DMS79 (cell line): Measurements from ENCODE around the gene HYAL3.
"Not testable (repeated sequence)": the region's sequence is repeated elsewhere in the genome, so short reads cannot be mapped to it uniquely, and the experiment has no call there.

Source experiments
- DNase-seq: peaks from one replicate; lab custom pipeline; 2025; lab: John Stamatoyannopoulos, UW

The HYAL3 gene

GRCh38 chr3:50314816-50315215 is 15.6 kb upstream of the HYAL3 start:
- DNase-seq = no peak

GRCh38 chr3:50314342-50314741 is 15.1 kb upstream of the HYAL3 start:
- DNase-seq = no peak

- not testable (repeated sequence) for DNase-seq
Observed at GRCh38 chr3:50312041-50312440, 12.8 kb upstream of the HYAL3 start.

GRCh38 chr3:50304601-50305000 is 5.4 kb upstream of the HYAL3 start:
- DNase-seq = no peak

- DNase-seq = no peak
Observed at GRCh38 chr3:50303013-50303815, 4.0 kb upstream of the HYAL3 start, which contains the start of gene HYAL1. Gene HYAL1, minus strand, starts transcription at chr3:50303574. Its CDS starts 618 bp downstream, at chr3:50302956.

GRCh38 chr3:50302095-50303012 is 3.1 kb upstream of the HYAL3 start:
- DNase-seq = no peak

- DNase-seq = no peak
Observed at GRCh38 chr3:50300681-50301254, 1.6 kb upstream of the HYAL3 start.

DNA sequence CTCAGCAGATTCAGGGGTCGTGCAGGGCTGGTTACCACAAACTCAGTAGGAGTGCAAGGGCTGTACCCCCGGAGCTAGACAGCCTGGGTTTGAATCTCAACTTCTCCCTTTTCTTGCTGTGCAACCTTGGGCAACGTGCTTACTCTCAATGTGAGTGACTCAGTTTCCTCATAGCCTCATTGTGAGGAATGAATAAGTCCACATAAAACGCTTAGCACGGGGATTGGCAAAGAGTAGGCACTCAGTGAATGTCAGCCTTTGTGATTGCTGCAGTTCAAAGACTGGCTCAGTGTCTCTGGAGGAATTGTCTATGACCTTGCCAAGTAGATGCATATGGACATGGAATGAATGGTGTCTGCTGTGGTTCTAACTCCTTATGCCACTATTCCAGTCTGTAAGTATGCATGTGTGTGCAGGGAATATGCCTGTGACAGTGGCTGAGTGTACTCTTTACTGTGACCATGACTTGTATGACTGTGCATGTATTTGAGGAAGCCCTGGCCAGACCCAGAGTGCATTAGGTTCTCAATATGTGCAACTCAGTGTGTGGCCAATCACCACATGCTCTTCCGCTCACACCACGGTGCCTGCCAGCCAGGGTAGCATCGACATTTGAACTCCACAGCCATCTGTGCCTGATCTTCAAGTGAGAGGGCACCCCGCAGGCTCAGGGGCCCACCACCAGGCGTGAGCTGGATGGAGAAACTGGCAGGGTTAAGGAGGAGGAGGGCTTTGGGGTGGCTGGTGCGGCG is 900 bp upstream of the HYAL3 start:
- DNase-seq = no peak

DNA sequence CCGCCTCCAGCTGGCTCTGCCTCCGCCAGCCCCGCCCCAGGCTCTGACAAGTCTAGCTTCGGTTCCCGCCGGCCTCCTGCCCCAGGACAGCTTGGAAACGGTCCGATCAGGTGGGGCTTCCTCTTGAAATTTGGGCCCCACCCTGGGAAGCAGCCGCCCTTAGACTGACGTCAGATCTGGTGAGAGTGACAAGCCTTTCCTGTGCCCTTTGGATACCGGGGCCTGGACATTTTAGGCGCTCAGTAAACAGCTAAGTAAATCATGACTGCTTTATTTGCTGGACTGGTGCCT is 378 bp upstream of the HYAL3 start:
- no peak for DNase-seq

DNA sequence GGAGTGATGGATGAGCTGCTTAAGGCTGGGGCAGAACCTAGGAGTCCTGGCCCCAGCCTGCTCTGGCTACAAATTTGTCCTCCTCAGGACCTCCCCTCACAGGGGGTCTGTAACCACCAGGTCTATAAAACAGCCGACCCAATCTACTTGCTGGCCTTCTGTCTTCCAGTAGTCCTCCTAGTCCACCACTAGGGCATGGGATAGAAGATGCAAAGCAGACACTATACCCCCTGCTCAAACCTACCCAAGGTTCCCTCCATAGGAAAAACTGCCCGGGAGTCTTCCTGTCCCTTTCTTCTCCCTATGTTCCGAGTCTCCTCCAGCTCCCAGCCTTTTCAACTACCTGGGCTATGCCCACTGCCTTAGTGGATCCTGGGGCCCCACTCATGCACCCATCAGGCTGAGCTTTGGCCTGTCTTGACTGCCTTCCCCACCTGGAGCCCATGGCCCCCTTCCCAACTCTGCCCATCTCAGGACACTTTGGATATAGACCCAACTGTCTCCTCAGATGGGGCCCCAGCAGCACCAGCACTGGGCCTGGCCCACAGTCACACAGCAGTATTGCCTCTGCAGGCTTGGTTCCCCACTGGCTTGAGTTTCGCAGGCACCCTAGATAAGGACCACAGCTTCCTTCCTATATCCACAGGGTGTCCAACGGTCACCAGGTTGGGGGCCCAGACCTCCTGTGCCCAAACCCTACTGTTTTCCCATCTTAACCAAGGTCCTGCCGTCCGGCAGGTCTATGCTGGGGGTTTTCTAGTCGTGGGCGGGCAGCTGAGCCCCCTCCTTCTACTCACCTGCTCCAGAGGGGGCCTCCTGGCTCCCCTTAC is 1.1 kb downstream of the HYAL3 start:
- no peak for DNase-seq

DNA sequence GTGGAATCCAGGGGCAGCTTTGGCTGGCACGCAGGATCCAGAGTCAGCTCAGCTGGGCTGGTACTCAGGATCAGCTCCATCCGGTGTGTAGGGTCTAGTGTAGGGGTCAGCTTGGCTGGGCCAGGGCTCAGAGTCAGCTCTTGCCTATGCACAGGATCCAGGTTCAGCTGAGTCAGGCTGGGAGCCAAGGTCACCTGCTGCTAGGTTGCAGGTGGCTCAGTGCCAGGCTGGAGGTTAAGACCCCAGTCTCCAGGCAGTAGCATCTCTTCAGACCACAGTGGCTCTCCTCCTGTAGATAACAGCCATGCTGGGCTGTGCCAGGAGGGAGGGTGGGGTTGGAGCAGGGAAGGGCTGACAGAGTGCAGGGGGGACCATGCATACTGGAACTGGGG is 1.8 kb downstream of the HYAL3 start:
- no peak for DNase-seq

DNA sequence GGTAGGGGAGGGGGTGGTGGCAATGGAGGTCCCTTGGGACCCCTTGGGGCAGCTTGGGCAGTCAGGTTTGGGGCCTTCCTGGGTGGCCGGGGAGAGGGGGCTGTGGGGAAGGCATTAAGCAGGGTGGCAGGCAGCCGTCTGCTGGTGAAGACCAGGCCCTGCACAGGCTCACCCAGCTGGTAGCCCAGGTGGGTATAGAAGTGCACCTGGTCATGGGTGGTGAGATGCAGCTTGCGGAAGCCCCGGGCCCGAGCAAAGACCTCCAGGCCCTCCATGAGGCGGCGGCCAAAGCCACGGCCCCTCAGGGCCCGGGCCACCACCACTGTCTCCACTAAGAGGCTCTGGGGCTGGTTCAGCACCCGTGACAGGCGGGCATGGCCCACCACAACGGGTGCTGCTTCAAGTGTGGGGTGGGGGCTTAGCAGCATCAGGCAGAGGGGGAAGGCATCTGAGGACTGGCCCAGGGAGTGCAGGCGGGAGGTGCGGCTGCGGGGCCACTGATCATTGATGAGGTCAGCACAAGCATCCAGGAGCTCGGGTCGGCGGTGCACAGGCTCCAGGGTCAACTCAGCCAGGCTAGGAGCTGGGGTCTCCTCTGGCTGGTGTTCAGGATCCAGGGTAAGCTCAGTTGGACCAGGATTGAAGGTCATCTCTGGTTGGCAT is 2.4 kb downstream of the HYAL3 start:
- no peak for DNase-seq

DNA sequence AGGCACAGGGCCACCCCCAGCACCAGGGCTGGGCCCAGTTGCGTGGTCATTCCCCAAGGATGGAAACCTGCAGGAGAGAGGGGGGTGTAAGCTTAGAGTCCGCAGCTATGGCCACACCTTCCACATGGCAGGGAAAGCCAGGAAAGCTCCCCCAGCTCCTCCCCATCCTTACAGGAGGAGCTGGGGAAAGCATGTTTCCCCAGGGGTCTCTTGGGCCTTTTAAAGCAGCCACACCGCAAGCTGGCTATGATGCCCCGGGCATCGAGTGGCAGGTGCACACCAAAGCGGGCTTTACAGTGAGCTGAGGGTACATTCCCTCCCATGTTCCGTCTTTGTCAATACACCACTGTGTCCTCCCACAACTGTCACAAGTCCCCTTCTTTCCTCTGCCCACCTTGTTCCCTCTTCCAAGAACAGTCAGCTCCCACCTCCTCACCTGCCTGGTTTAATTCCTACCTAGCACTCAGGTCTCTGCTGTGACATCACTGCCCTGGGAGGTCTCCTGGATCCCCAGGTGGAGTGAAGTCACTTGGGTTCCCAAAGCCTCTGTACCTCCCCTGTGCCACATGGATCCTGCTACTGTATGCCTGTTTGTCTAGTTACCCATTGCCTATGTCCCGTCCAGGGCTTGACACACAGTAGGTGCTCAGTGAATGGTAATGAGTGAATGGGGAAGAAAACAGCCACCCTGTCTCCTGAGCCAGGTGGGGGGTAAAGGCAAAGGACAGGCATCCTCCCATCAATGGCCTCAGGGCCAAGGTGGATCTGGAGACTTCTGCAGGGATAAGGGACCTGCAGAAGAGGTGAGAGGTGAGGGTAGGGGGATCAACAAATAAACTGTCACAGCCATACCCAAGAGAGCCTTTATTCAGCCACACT is 3.4 kb downstream of the HYAL3 start:
- no peak for DNase-seq

GRCh38 chr3:50294492-50295403 is 4.5 kb downstream of the HYAL3 start:
- DNase-seq = no peak

GRCh38 chr3:50294089-50294488 is 5.1 kb downstream of the HYAL3 start:
- no peak for DNase-seq

- DNase-seq = no peak
Observed at GRCh38 chr3:50293079-50293801, 6.0 kb downstream of the HYAL3 start.

DNA sequence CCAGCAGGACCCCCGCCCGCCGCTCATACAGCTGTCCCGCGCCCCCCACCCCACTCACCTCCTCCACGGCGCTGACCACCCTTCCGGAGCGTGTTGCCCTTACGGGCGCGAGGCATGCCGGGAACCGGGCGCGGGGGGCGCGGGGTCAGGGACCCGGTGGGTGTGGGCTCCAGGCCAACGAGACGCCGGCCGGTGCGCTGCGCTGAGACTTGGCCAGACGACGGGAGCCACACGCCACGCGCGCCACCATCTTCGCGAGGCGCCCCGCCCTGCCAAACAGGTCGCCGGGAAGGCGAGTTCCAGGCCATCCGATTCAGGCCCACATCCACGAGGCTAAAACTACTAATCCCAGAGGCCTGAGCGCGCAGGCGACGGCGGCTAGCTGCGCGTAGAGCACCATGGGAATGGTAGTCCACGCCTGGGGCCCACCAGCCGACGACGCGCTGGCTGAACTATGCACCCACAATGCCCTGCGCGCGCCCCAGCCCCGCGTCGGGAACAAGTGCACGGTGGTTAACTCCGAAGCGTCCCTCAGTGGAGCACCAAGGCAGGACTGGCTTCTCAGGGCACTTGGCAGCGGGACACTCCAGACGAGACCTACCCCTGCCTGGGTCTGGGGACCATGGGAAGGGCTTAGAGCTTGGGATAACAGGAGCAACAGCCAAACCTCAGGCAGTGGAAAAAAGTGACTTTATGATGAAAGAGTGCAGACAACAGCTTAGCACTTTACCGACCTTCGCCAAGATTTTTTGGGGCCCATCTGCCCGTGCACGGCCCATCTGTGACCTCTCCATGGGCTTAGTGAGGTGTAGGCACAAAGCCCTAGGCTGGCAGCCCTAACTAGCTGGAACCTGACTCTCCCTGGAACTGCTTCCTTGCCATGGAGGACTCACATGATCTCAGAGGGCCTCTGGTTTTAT is 6.8 kb downstream of the HYAL3 start, which contains the start of gene IFRD2:
TSS of gene IFRD2 (minus strand) at position 271 of the 920 bp plus-strand sequence. CDS start at position 116, 155 bp downstream.
- peak; percentile 87 for DNase-seq
